GM21390 (cell line): ENCODE measurements around the gene SBSN.

Experiments
- ATAC-seq: cut with Tn5 transposase; IDR thresholded peaks from one replicate; pipeline ENCODE4 v1.9.1; 2021; ENCODE audit not compliant: unreplicated experiment

The SBSN gene

GRCh38 chr19:35554076-35554475 lies 26.0 kb upstream of the SBSN start:
- no peak for ATAC-seq

GRCh38 chr19:35553385-35554000 lies 25.4 kb upstream of the SBSN start:
- no peak for ATAC-seq

GRCh38 chr19:35552534-35553384 lies 24.6 kb upstream of the SBSN start:
- no peak for ATAC-seq

GRCh38 chr19:35551091-35551810 lies 23.1 kb upstream of the SBSN start:
- no peak for ATAC-seq

GRCh38 chr19:35549879-35550523 lies 21.9 kb upstream of the SBSN start:
- ATAC-seq, result no peak

GRCh38 chr19:35549174-35549788 lies 21.2 kb upstream of the SBSN start:
- ATAC-seq, result no peak

GRCh38 chr19:35546532-35546931 lies 18.4 kb upstream of the SBSN start:
- ATAC-seq, result no peak

- ATAC-seq, result peak; percentile 41
These were observed 17.8 kb upstream of the SBSN start for GRCh38 chr19:35545855-35546381.

GRCh38 chr19:35545001-35545854 lies 17.1 kb upstream of the SBSN start, which contains the start of gene TMEM147:
TMEM147 (plus strand) TSS chr19:35545626; CDS start chr19:35545740, 114 bp downstream.
- peak; percentile 66 for ATAC-seq

- ATAC-seq, result no peak
These were observed 16.1 kb upstream of the SBSN start for GRCh38 chr19:35544110-35544802.

GRCh38 chr19:35543280-35544109 lies 15.4 kb upstream of the SBSN start:
- no peak for ATAC-seq

GRCh38 chr19:35542209-35542608 lies 14.1 kb upstream of the SBSN start:
- ATAC-seq, result no peak

- ATAC-seq, result no peak
These were observed 12.3 kb upstream of the SBSN start for GRCh38 chr19:35540356-35540927.

GRCh38 chr19:35539850-35540249 lies 11.7 kb upstream of the SBSN start:
- no peak for ATAC-seq

GRCh38 chr19:35539314-35539713 lies 11.2 kb upstream of the SBSN start:
- ATAC-seq, result no peak

GRCh38 chr19:35534803-35535480 lies 6.8 kb upstream of the SBSN start:
- no peak for ATAC-seq

GRCh38 chr19:35533822-35534392 lies 5.8 kb upstream of the SBSN start:
- no peak for ATAC-seq
